IMR-90 (cell line): Measurements from ENCODE around the gene CALML3. TPM values are rescaled to one million over a fixed set of nuclear protein-coding genes. Genes with fewer than 3 reads are reported as not detected.

Source experiments
- ATAC-seq: fragments of 200-7000 bp; cut with Tn5 transposase; 2 replicates; pipeline ENCODE4 v1.9.1; 2020; ENCODE audit warnings: low read depth, mild to moderate bottlenecking, moderate library complexity
- BruUV-seq: library from RNA; stranded (reverse); fragments of 400-500 nt; replicated peaks from 2 replicates; lab custom pipeline; 2021; lab: Mats Ljungman, UMichigan
- CTCF ChIA-PET: fragments of 300-600 bp; formaldehyde crosslinking; extraction: SDS; loops from one replicate; lab custom pipeline; 2021; ENCODE audit warnings: antibody characterized with exemption; lab: Yijun Ruan, JAX
- POLR2A ChIA-PET: fragments of 300-600 bp; sonication (Branson Sonifier 250); formaldehyde crosslinking; loops from one replicate; lab custom pipeline; 2022; ENCODE audit warnings: antibody characterized with exemption; ENCODE audit not compliant: unreplicated experiment; lab: Charles Lee
- DNase-seq: peaks from one replicate; pipeline ENCODE4 v3.0.0; 2013
- H2AFZ ChIP-seq: replicated peaks from 2 replicates; pipeline ENCODE3; 2013; ENCODE audit warnings: low read length, mild to moderate bottlenecking; ENCODE audit not compliant: poor library complexity
- H2AK5ac ChIP-seq: 2 replicates; pipeline ENCODE4 v1.6.1; 2013; ENCODE audit warnings: low read depth, low read length, inconsistent platforms
- H2AK9ac ChIP-seq: replicated peaks from 2 replicates; pipeline ENCODE3; 2013; ENCODE audit warnings: mild to moderate bottlenecking, low read depth, low read length, moderate library complexity; ENCODE audit not compliant: poor library complexity
- H2BK120ac ChIP-seq: 2 replicates; pipeline ENCODE4 v1.6.1; 2013; ENCODE audit warnings: low read depth, low read length, inconsistent platforms
- H2BK15ac ChIP-seq: 3 replicates; pipeline ENCODE4 v1.6.1; 2013; ENCODE audit warnings: low read depth, low read length, inconsistent platforms
- H2BK20ac ChIP-seq: 2 replicates; pipeline ENCODE4 v1.6.1; 2013; ENCODE audit warnings: low read depth, mild to moderate bottlenecking, inconsistent platforms, low read length, moderate library complexity
- H2BK5ac ChIP-seq: 2 replicates; pipeline ENCODE4 v1.6.1; 2013; ENCODE audit warnings: mild to moderate bottlenecking, low read depth, low read length, inconsistent platforms; ENCODE audit not compliant: poor library complexity, severe bottlenecking
- H3K14ac ChIP-seq: replicated peaks from 2 replicates; pipeline ENCODE4 v1.6.1; 2013; ENCODE audit warnings: low read depth, low read length, inconsistent platforms
- H3K18ac ChIP-seq: 2 replicates; pipeline ENCODE4 v1.6.1; 2013; ENCODE audit warnings: low read depth, low read length, control low read depth
- H3K23ac ChIP-seq: 2 replicates; pipeline ENCODE4 v1.6.1; 2013; ENCODE audit warnings: low read depth, low read length, inconsistent platforms
- H3K27ac ChIP-seq: 2 replicates; pipeline ENCODE4 v1.5.1; 2013; ENCODE audit warnings: mild to moderate bottlenecking, control low read depth, low read length; ENCODE audit not compliant: insufficient read depth
- H3K27me3 ChIP-seq: 2 replicates; pipeline ENCODE4 v1.6.1; 2013; ENCODE audit warnings: low read length; ENCODE audit not compliant: control insufficient read depth, insufficient read depth
- H3K36me3 ChIP-seq: 2 replicates; pipeline ENCODE4 v1.6.1; 2013; ENCODE audit warnings: low read length, mixed read lengths; ENCODE audit not compliant: control insufficient read depth, insufficient read depth
- H3K4ac ChIP-seq: 2 replicates; pipeline ENCODE4 v1.6.1; 2013; ENCODE audit warnings: low read depth, low read length, inconsistent platforms
- H3K4me1 ChIP-seq: 2 replicates; pipeline ENCODE4 v1.6.1; 2013; ENCODE audit warnings: low read length, mixed read lengths; ENCODE audit not compliant: control insufficient read depth, insufficient read depth
- H3K4me2 ChIP-seq: 2 replicates; pipeline ENCODE4 v1.6.1; 2013; ENCODE audit warnings: low read depth, mild to moderate bottlenecking, control low read depth, low read length, moderate library complexity
- H3K4me3 ChIP-seq: 2 replicates; pipeline ENCODE4 v1.5.1; 2013; ENCODE audit warnings: low read depth, mild to moderate bottlenecking, control low read depth, low read length, moderate library complexity; ENCODE audit not compliant: insufficient read depth
- H3K56ac ChIP-seq: 2 replicates; pipeline ENCODE4 v1.6.1; 2013; ENCODE audit warnings: low read length, inconsistent platforms; ENCODE audit not compliant: insufficient read depth; ENCODE audit errors: extremely low read depth
- H3K79me1 ChIP-seq, 2 experiments: 2 replicates each; pipeline ENCODE4 v1.6.1; 2013; ENCODE audit warnings: low read length in 2 of 2, inconsistent platforms in 1 of 2, low read depth in 1 of 2
- H3K9ac ChIP-seq: 2 replicates; pipeline ENCODE4 v1.6.1; 2013; ENCODE audit warnings: low read depth, low read length, control low read depth
- H3K9me1 ChIP-seq: 2 replicates; pipeline ENCODE4 v1.6.1; 2013; ENCODE audit warnings: low read length, inconsistent platforms; ENCODE audit not compliant: insufficient read depth
- H3K9me3 ChIP-seq: 2 replicates; pipeline ENCODE4 v1.6.1; 2013; ENCODE audit warnings: low read length; ENCODE audit not compliant: control insufficient read depth, insufficient read depth
- H4K20me1 ChIP-seq: 2 replicates; pipeline ENCODE4 v1.6.1; 2013; ENCODE audit warnings: low read length, inconsistent platforms; ENCODE audit not compliant: insufficient read depth
- H4K5ac ChIP-seq: 2 replicates; pipeline ENCODE4 v1.6.1; 2013; ENCODE audit warnings: mild to moderate bottlenecking, low read depth, low read length, control low read depth
- H4K8ac ChIP-seq, 2 experiments: 2 replicates each; pipeline ENCODE4 v1.6.1; 2013; ENCODE audit warnings: low read depth in 2 of 2, low read length in 2 of 2, control low read depth in 1 of 2, inconsistent platforms in 1 of 2
- H4K91ac ChIP-seq: 2 replicates; pipeline ENCODE4 v1.6.1; 2013; ENCODE audit warnings: low read depth, low read length, inconsistent platforms; ENCODE audit not compliant: insufficient read depth
- BHLHE40 ChIP-seq: fragments of 150-350 bp; IDR thresholded peaks from 2 replicates; pipeline ENCODE4 v1.6.1; 2016; ENCODE audit warnings: mild to moderate bottlenecking, low read depth, low read length
- CHD1 ChIP-seq: IDR thresholded peaks from 2 replicates; pipeline ENCODE4 v1.6.1; 2012; ENCODE audit warnings: low read depth, low read length, improper control_type of control experiment
- CTCF ChIP-seq: conservative IDR thresholded peaks from 2 replicates; pipeline ENCODE4 v1.5.1; 2012; ENCODE audit warnings: mild to moderate bottlenecking, low read depth, low read length, improper control_type of control experiment
- ELK1 ChIP-seq: fragments of 150-350 bp; IDR thresholded peaks from 2 replicates; pipeline ENCODE4 v1.6.1; 2016; ENCODE audit warnings: low read depth, mild to moderate bottlenecking, low read length, moderate library complexity, borderline replicate concordance
- FOS ChIP-seq: fragments of 150-350 bp; IDR thresholded peaks from 2 replicates; pipeline ENCODE4 v1.6.1; 2016; ENCODE audit warnings: low read depth, low read length
- MAZ ChIP-seq: IDR thresholded peaks from 2 replicates; pipeline ENCODE4 v1.6.1; 2012; ENCODE audit warnings: low read depth, mild to moderate bottlenecking, low read length, improper control_type of control experiment, moderate library complexity, borderline replicate concordance
- MXI1 ChIP-seq: IDR thresholded peaks from 2 replicates; pipeline ENCODE4 v1.6.1; 2012; ENCODE audit warnings: low read depth, mild to moderate bottlenecking, low read length, moderate library complexity, borderline replicate concordance
- NFE2L2 ChIP-seq: fragments of 150-350 bp; IDR thresholded peaks from 2 replicates; pipeline ENCODE4 v1.6.1; 2016; ENCODE audit warnings: low read depth, mild to moderate bottlenecking, low read length
- RCOR1 ChIP-seq: IDR thresholded peaks from 2 replicates; pipeline ENCODE4 v1.6.1; 2012; ENCODE audit warnings: mild to moderate bottlenecking, low read length, improper control_type of control experiment; ENCODE audit not compliant: insufficient replicate concordance
- USF2 ChIP-seq: fragments of 150-350 bp; IDR thresholded peaks from 2 replicates; pipeline ENCODE4 v1.6.1; 2017; ENCODE audit warnings: mild to moderate bottlenecking, antibody characterized with exemption, low read length, low read depth
- WGBS, 2 experiments: methylation state at CpG; one replicate each; pipeline versions ENCODE4 v1.1.5 to v1.1.7; 2013; ENCODE audit warnings: missing lambda C conversion rate in 2 of 2; ENCODE audit not compliant: insufficient read length in 1 of 2; ENCODE audit errors: extremely low coverage in 2 of 2; 5-methylcytosine and 5-hydroxymethylcytosine counted together
- dilution Hi-C: fragments of 300-500 bp; cut with HindIII; formaldehyde crosslinking; loops from one replicate; pipeline ENCODE4 v1.14.3; 2018; ENCODE audit warnings: low sequenced_read_pairs; ENCODE audit not compliant: unreplicated experiment
- in situ Hi-C: fragments of 300-500 bp; cut with MboI; formaldehyde crosslinking; loops from 3 replicates; pipeline ENCODE4 v1.14.3; 2019; ENCODE audit warnings: low sequenced_read_pairs, inconsistent platforms, mixed read lengths
- intact Hi-C: fragments of 100-400 bp; cut with micrococcal nuclease; formaldehyde crosslinking; loops from 2 replicates; pipeline ENCODE4 v1.10.0; 2022
- polyA plus RNA-seq, 3 experiments: library from polyadenylated mRNA; depleted of rRNA; stranded (reverse); fragments of >200 nt; gene quantifications; 2 replicates each; pipeline ENCODE4 v1.2.3, GENCODE V29; 2012; ENCODE audit warnings: low replicate concordance in 1 of 3
- total RNA-seq: library from RNA; depleted of rRNA; stranded (reverse); fragments of >200 nt; gene quantifications from 2 replicates; pipeline ENCODE4 v1.2.3, GENCODE V29; 2012

CALML3 gene
- total and polyA plus RNA-seq, 2 of the 4 experiments (the other 2 are of a cell fraction) = not detected

- TF ChIP-seq MXI1 (no peak), MAZ (no peak), FOS (no peak), RCOR1 (no peak)
These were observed 4.4 kb downstream of the CALML3 start (continued) for GRCh38 chr10:5528989-5529701.

- WGBS, 2 experiments = 90% methylated on average over 2 of the region's 7 CpGs; no CpG with 5 or more reads in 1 of the 2 experiments
- H3K27me3 ChIP-seq = peaks cover 2% of the 10 kb centered on the region; the same call in 1 of the 2 replicates
- H4K20me1 ChIP-seq = no peaks in the 10 kb centered on the region
- TF ChIP-seq MAZ (no peak), BHLHE40 (no peak), RCOR1 (no peak), NFE2L2 (no peak), CHD1 (no peak), USF2 (no peak), CTCF (no peak), ELK1 (no peak)
These were observed 5.1 kb downstream of the CALML3 start for GRCh38 chr10:5529702-5530411.

More at GRCh38 chr10:5529702-5530411, 5.1 kb downstream of the CALML3 start:
- Histone ChIP-seq H4K8ac (no peak overlapping the region), H2BK120ac (no peak overlapping the region), H3K23ac (no peak overlapping the region), H3K9ac (no peak overlapping the region), H3K4me1 (peaks cover 3% of the 10 kb centered on the region; the same call in 1 of the 2 replicates), H3K9me3 (no peaks in the 10 kb centered on the region), H2AK9ac (no peak overlapping the region), H2AK5ac (no peak overlapping the region), H2BK5ac (no peak overlapping the region), H3K27ac (no peak overlapping the region), H3K18ac (no peak overlapping the region), H3K14ac (no peak overlapping the region), H2AFZ (no peak overlapping the region), H3K4ac (no peak overlapping the region), H3K9me1 (no peaks in the 10 kb centered on the region), H3K36me3 (no peaks in the 10 kb centered on the region), H3K56ac (no peak overlapping the region), H3K4me3 (no peak overlapping the region), H3K4me2 (no peak overlapping the region), H4K5ac (no peak overlapping the region), H3K79me1 (no peaks in the 10 kb centered on the region), H2BK15ac (no peak overlapping the region), H4K91ac (no peak overlapping the region), H2BK20ac (no peak overlapping the region)
- CTCF ChIA-PET = no interaction called here
- POLR2A ChIA-PET = interaction anchor here (0.6 kb wide), 1 partner anchor 196 kb away, joined by 3 read pairs; no protein-coding TSS in a partner anchor
- in situ Hi-C loops = no loop called here
- no peak for ATAC-seq
- BruUV-seq = no TSS peak
- intact Hi-C loops = no loop called here
- DNase-seq = no peak
- dilution Hi-C loops = no loop called here
